Adrenal gland (tissue), 5 donors: Measurements from ENCODE around the gene LAMTOR1.

Experiments
- POLR2A ChIP-seq, 2 donors: fragments of 450-650 bp; IDR thresholded peaks; one replicate each; pipeline ENCODE4 v1.6.1; 2017; ENCODE audit warnings: antibody characterized with exemption in 2 of 2, mild to moderate bottlenecking in 2 of 2, moderate library complexity in 1 of 2
- TF ChIP-seq, protein P1 (sequence below), 6 experiments: fragments of 450-650 bp in 4 of 6; fragments of 200-600 bp in 2 of 6; sonication (generic) in 1 of 6; IDR thresholded peaks; 1 replicate in 5 of 6; 2 replicates in 1 of 6; pipeline versions ENCODE4 v1.5.1 to v1.8.0; 2016 to 2021; ENCODE audit warnings: antibody characterized with exemption in 6 of 6, mild to moderate bottlenecking in 2 of 6, moderate library complexity in 1 of 6
- donor health status: DM: no; HTN: no; CAD: no.

DNA sequence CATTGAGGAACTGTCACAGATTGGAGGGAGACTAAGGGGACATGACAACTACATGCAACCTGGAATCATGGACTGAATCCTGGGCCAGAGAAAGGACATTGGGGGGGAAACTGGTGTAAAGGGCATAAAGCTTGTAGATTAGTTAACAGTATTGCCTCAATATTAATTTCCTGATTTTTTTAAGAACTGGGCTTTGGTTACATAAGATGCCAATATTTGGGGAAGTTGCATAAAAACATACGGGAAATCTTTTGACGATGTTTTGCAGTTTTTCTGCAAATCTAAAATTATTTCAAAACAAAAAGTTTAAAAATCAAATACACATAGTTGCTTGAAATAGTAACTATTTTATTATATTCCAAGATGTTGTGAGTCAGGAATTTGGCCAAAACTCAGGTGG lies 29.5 kb upstream of the LAMTOR1 start:
- TF ChIP-seq, protein P1, sequence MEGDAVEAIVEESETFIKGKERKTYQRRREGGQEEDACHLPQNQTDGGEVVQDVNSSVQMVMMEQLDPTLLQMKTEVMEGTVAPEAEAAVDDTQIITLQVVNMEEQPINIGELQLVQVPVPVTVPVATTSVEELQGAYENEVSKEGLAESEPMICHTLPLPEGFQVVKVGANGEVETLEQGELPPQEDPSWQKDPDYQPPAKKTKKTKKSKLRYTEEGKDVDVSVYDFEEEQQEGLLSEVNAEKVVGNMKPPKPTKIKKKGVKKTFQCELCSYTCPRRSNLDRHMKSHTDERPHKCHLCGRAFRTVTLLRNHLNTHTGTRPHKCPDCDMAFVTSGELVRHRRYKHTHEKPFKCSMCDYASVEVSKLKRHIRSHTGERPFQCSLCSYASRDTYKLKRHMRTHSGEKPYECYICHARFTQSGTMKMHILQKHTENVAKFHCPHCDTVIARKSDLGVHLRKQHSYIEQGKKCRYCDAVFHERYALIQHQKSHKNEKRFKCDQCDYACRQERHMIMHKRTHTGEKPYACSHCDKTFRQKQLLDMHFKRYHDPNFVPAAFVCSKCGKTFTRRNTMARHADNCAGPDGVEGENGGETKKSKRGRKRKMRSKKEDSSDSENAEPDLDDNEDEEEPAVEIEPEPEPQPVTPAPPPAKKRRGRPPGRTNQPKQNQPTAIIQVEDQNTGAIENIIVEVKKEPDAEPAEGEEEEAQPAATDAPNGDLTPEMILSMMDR (IDR thresholded peaks at IDR 0.05), result no peak
- TF ChIP-seq POLR2A (IDR thresholded peaks at IDR 0.05), result no peak
